ENCODE measurements around the gene ATP1B1.

Gene ATP1B1

GRCh38 chr1:169115891-169116585 lies 9.5 kb downstream of the ATP1B1 start:
- peaks cover 5 to 6% of the 10 kb centered on the region in 2 donors for H3K4me1 ChIP-seq (ENCODE audit: control insufficient read depth in 2 of 2, insufficient read depth in 1 of 2, low read depth in 1 of 2, low read length in 2 of 2)
- H3K79me1 ChIP-seq (ENCODE audit: low read depth, low read length) = no peaks in the 10 kb centered on the region
- H3K18ac ChIP-seq (ENCODE audit: low read length) = no peak overlapping the region
- H3K4me3 ChIP-seq (ENCODE audit: low read length in 2 of 2) = peak overlapping the region in 1 of 2 donors; percentile 1
- H3K27ac ChIP-seq (replicated peaks; ENCODE audit: low read length) = no peak overlapping the region
- no peak overlapping the region for H3K4me2 ChIP-seq (ENCODE audit: insufficient read depth, low read length, poor library complexity, severe bottlenecking)
- no peak overlapping the region for H2BK15ac ChIP-seq (ENCODE audit: low read length)
- H2BK120ac ChIP-seq (ENCODE audit: low read depth, low read length) = no peak overlapping the region
- H3K4ac ChIP-seq (ENCODE audit: low read length) = no peak overlapping the region
- H3K9ac ChIP-seq (ENCODE audit: low read depth, low read length, poor library complexity) = peak overlapping the region; percentile 4
- peaks cover 16 to 39% of the 10 kb centered on the region in 2 donors for H3K36me3 ChIP-seq (replicated peaks in 1 of 2; ENCODE audit: control insufficient read depth in 2 of 2, insufficient read depth in 2 of 2, low read length in 2 of 2)
- H2AK5ac ChIP-seq (ENCODE audit: low read depth, low read length) = no peak overlapping the region
- no peak for DNase-seq (ENCODE audit: low spot score)
- H4K8ac ChIP-seq (ENCODE audit: low read depth, low read length) = no peak overlapping the region
- H2BK5ac ChIP-seq (ENCODE audit: low read length) = no peak overlapping the region
- peak overlapping the region; percentile 4 for H3K23ac ChIP-seq (ENCODE audit: low read depth, low read length, poor library complexity)
- peak overlapping the region; percentile 56 for H2AFZ ChIP-seq (ENCODE audit: low read length)
- no peaks in the 10 kb centered on the region for H3K27me3 ChIP-seq (ENCODE audit: control insufficient read depth in 3 of 3, insufficient read depth in 3 of 3, low read depth in 1 of 3, low read length in 3 of 3)
- H4K91ac ChIP-seq (ENCODE audit: low read depth, low read length, poor library complexity) = no peak overlapping the region
- H3K9me3 ChIP-seq (replicated peaks in 1 of 2; ENCODE audit: control insufficient read depth in 2 of 2, insufficient read depth in 1 of 2, low read depth in 1 of 2, low read length in 2 of 2) = no peaks in the 10 kb centered on the region
- no peak overlapping the region for H3K14ac ChIP-seq (ENCODE audit: low read length)
- no peak overlapping the region for H2BK12ac ChIP-seq (ENCODE audit: low read length)
- no CpG with 5 or more reads among the region's 14 CpGs for WGBS, 2 donors (ENCODE audit: extremely low coverage in 2 of 2, insufficient read length in 2 of 2, insufficient replicate concordance in 1 of 2)

GRCh38 chr1:169117014-169117413 lies 10.5 kb downstream of the ATP1B1 start:
- no peak overlapping the region for H2BK12ac ChIP-seq (ENCODE audit: low read length)
- no peak overlapping the region for H3K14ac ChIP-seq (ENCODE audit: low read length)
- H2BK15ac ChIP-seq (ENCODE audit: low read length) = no peak overlapping the region
- H3K23ac ChIP-seq (ENCODE audit: low read depth, low read length, poor library complexity) = no peak overlapping the region
- H3K79me1 ChIP-seq (ENCODE audit: low read depth, low read length) = no peaks in the 10 kb centered on the region
- H3K4ac ChIP-seq (ENCODE audit: low read length) = no peak overlapping the region
- no peak overlapping the region for H4K91ac ChIP-seq (ENCODE audit: low read depth, low read length, poor library complexity)
- WGBS, 2 donors (ENCODE audit: extremely low coverage in 2 of 2, insufficient read length in 2 of 2, insufficient replicate concordance in 1 of 2) = no CpG with 5 or more reads among the region's 2 CpGs
- no peak overlapping the region for H2AK5ac ChIP-seq (ENCODE audit: low read depth, low read length)
- H2BK120ac ChIP-seq (ENCODE audit: low read depth, low read length) = no peak overlapping the region
- no peak overlapping the region for H3K9ac ChIP-seq (ENCODE audit: low read depth, low read length, poor library complexity)
- no peaks in the 10 kb centered on the region for H3K9me3 ChIP-seq (replicated peaks in 1 of 2; ENCODE audit: control insufficient read depth in 2 of 2, insufficient read depth in 1 of 2, low read depth in 1 of 2, low read length in 2 of 2)
- no peak overlapping the region for H2BK5ac ChIP-seq (ENCODE audit: low read length)
- H3K4me1 ChIP-seq (ENCODE audit: control insufficient read depth in 2 of 2, insufficient read depth in 1 of 2, low read depth in 1 of 2, low read length in 2 of 2) = peaks cover 5 to 6% of the 10 kb centered on the region in 2 donors
- no peak overlapping the region for H3K27ac ChIP-seq (replicated peaks; ENCODE audit: low read length)
- no peak overlapping the region for H3K4me3 ChIP-seq (ENCODE audit: low read length in 2 of 2)
- H4K8ac ChIP-seq (ENCODE audit: low read depth, low read length) = no peak overlapping the region
- no peak overlapping the region for H2AFZ ChIP-seq (ENCODE audit: low read length)
- no peaks in the 10 kb centered on the region for H3K27me3 ChIP-seq (ENCODE audit: control insufficient read depth in 3 of 3, insufficient read depth in 3 of 3, low read depth in 1 of 3, low read length in 3 of 3)
- H3K36me3 ChIP-seq (replicated peaks in 1 of 2; ENCODE audit: control insufficient read depth in 2 of 2, insufficient read depth in 2 of 2, low read length in 2 of 2) = peaks cover 16 to 39% of the 10 kb centered on the region in 2 donors
- H3K4me2 ChIP-seq (ENCODE audit: insufficient read depth, low read length, poor library complexity, severe bottlenecking) = no peak overlapping the region
- H3K18ac ChIP-seq (ENCODE audit: low read length) = no peak overlapping the region
- DNase-seq (ENCODE audit: low spot score) = no peak

GRCh38 chr1:169117599-169117998 lies 11.1 kb downstream of the ATP1B1 start:
- Histone ChIP-seq H2AFZ (ENCODE audit: low read length) (no peak overlapping the region), H3K4ac (ENCODE audit: low read length) (no peak overlapping the region), H3K9ac (ENCODE audit: low read depth, low read length, poor library complexity) (no peak overlapping the region), H2AK5ac (ENCODE audit: low read depth, low read length) (no peak overlapping the region), H2BK15ac (ENCODE audit: low read length) (no peak overlapping the region), H2BK120ac (ENCODE audit: low read depth, low read length) (no peak overlapping the region), H3K36me3 (replicated peaks in 1 of 2; ENCODE audit: control insufficient read depth in 2 of 2, insufficient read depth in 2 of 2, low read length in 2 of 2) (peaks cover 16 to 36% of the 10 kb centered on the region in 2 donors), H3K4me3 (ENCODE audit: low read length in 2 of 2) (no peak overlapping the region), H4K91ac (ENCODE audit: low read depth, low read length, poor library complexity) (no peak overlapping the region), H3K14ac (ENCODE audit: low read length) (no peak overlapping the region), H3K9me3 (replicated peaks in 1 of 2; ENCODE audit: control insufficient read depth in 2 of 2, insufficient read depth in 1 of 2, low read depth in 1 of 2, low read length in 2 of 2) (no peaks in the 10 kb centered on the region), H3K79me1 (ENCODE audit: low read depth, low read length) (no peaks in the 10 kb centered on the region), H3K27ac (replicated peaks; ENCODE audit: low read length) (no peak overlapping the region), H3K18ac (ENCODE audit: low read length) (no peak overlapping the region), H3K4me2 (ENCODE audit: insufficient read depth, low read length, poor library complexity, severe bottlenecking) (no peak overlapping the region), H3K23ac (ENCODE audit: low read depth, low read length, poor library complexity) (no peak overlapping the region), H4K8ac (ENCODE audit: low read depth, low read length) (no peak overlapping the region), H3K4me1 (ENCODE audit: control insufficient read depth in 2 of 2, insufficient read depth in 1 of 2, low read depth in 1 of 2, low read length in 2 of 2) (peaks cover 5 to 6% of the 10 kb centered on the region in 2 donors), H3K27me3 (ENCODE audit: control insufficient read depth in 3 of 3, insufficient read depth in 3 of 3, low read depth in 1 of 3, low read length in 3 of 3) (no peaks in the 10 kb centered on the region), H2BK12ac (ENCODE audit: low read length) (no peak overlapping the region), H2BK5ac (ENCODE audit: low read length) (no peak overlapping the region)
- DNase-seq (ENCODE audit: low spot score) = no peak
- WGBS, 2 donors (ENCODE audit: extremely low coverage in 2 of 2, insufficient read length in 2 of 2, insufficient replicate concordance in 1 of 2) = no CpG with 5 or more reads among the region's 1 CpG

GRCh38 chr1:169118227-169118626 lies 11.7 kb downstream of the ATP1B1 start:
- H3K27ac ChIP-seq (replicated peaks; ENCODE audit: low read length) = no peak overlapping the region
- H2BK15ac ChIP-seq (ENCODE audit: low read length) = no peak overlapping the region

More at GRCh38 chr1:169118227-169118626, 11.7 kb downstream of the ATP1B1 start:
- H2BK12ac ChIP-seq (ENCODE audit: low read length) = no peak overlapping the region
- H2AFZ ChIP-seq (ENCODE audit: low read length) = no peak overlapping the region
- peaks cover 16 to 33% of the 10 kb centered on the region in 2 donors for H3K36me3 ChIP-seq (replicated peaks in 1 of 2; ENCODE audit: control insufficient read depth in 2 of 2, insufficient read depth in 2 of 2, low read length in 2 of 2)
- no peaks in the 10 kb centered on the region for H3K27me3 ChIP-seq (ENCODE audit: control insufficient read depth in 3 of 3, insufficient read depth in 3 of 3, low read depth in 1 of 3, low read length in 3 of 3)
- H2AK5ac ChIP-seq (ENCODE audit: low read depth, low read length) = no peak overlapping the region
- no peaks in the 10 kb centered on the region for H3K79me1 ChIP-seq (ENCODE audit: low read depth, low read length)
- H3K4me2 ChIP-seq (ENCODE audit: insufficient read depth, low read length, poor library complexity, severe bottlenecking) = no peak overlapping the region
- peaks cover 5 to 6% of the 10 kb centered on the region in 2 donors for H3K4me1 ChIP-seq (ENCODE audit: control insufficient read depth in 2 of 2, insufficient read depth in 1 of 2, low read depth in 1 of 2, low read length in 2 of 2)
- DNase-seq (ENCODE audit: low spot score) = no peak
- H3K18ac ChIP-seq (ENCODE audit: low read length) = no peak overlapping the region
- no peak overlapping the region for H4K8ac ChIP-seq (ENCODE audit: low read depth, low read length)
- H3K23ac ChIP-seq (ENCODE audit: low read depth, low read length, poor library complexity) = no peak overlapping the region
- H3K4me3 ChIP-seq (ENCODE audit: low read length in 2 of 2) = no peak overlapping the region
- no peak overlapping the region for H3K4ac ChIP-seq (ENCODE audit: low read length)
- H3K9me3 ChIP-seq (replicated peaks in 1 of 2; ENCODE audit: control insufficient read depth in 2 of 2, insufficient read depth in 1 of 2, low read depth in 1 of 2, low read length in 2 of 2) = no peaks in the 10 kb centered on the region
- no peak overlapping the region for H3K14ac ChIP-seq (ENCODE audit: low read length)
- H2BK120ac ChIP-seq (ENCODE audit: low read depth, low read length) = no peak overlapping the region
- no peak overlapping the region for H4K91ac ChIP-seq (ENCODE audit: low read depth, low read length, poor library complexity)
- WGBS, 2 donors (ENCODE audit: extremely low coverage in 2 of 2, insufficient read length in 2 of 2, insufficient replicate concordance in 1 of 2) = no CpG with 5 or more reads among the region's 4 CpGs
- H2BK5ac ChIP-seq (ENCODE audit: low read length) = no peak overlapping the region
- H3K9ac ChIP-seq (ENCODE audit: low read depth, low read length, poor library complexity) = no peak overlapping the region

All from neuronal stem cell (in vitro differentiated cells).